A673 (cell line): ENCODE data around the gene ENDOG. TPM values are rescaled to one million over a fixed set of nuclear protein-coding genes. Genes with fewer than 3 reads are reported as not detected.

Experiments used
- BruUV-seq: library from RNA; stranded (reverse); fragments of 400-500 nt; replicated peaks from 2 replicates; lab custom pipeline; 2021; lab: Mats Ljungman, UMichigan
- CTCF ChIA-PET: fragments of 300-600 bp; sonication (Branson Sonifier 250); formaldehyde crosslinking; loops from one replicate; lab custom pipeline; 2022; ENCODE audit warnings: antibody characterized with exemption; lab: Charles Lee
- POLR2A ChIA-PET: fragments of 300-600 bp; sonication (Branson Sonifier 250); formaldehyde crosslinking; loops from one replicate; lab custom pipeline; 2022; ENCODE audit warnings: antibody characterized with exemption; ENCODE audit not compliant: low non-redundant PET; lab: Charles Lee
- DNase-seq: peaks from one replicate; pipeline ENCODE4 v3.0.0-alpha.2; 2015; ENCODE audit warnings: low spot score
- H3K27ac ChIP-seq: fragments of 200-600 bp; sonication (generic); 2 replicates; pipeline ENCODE4 v1.5.1; 2016; ENCODE audit warnings: mixed run types, low read depth, mild to moderate bottlenecking, mixed read lengths, antibody characterized with exemption, low read length; ENCODE audit not compliant: poor library complexity, severe bottlenecking
- H3K27me3 ChIP-seq: fragments of 200-600 bp; sonication (generic); replicated peaks from 2 replicates; pipeline ENCODE4 v1.6.1; 2017; ENCODE audit warnings: mixed run types, low read depth, mild to moderate bottlenecking, mixed read lengths, antibody characterized with exemption, low read length; ENCODE audit not compliant: insufficient read depth, poor library complexity
- H3K36me3 ChIP-seq: fragments of 200-600 bp; sonication (generic); 2 replicates; pipeline ENCODE4 v1.6.1; 2016; ENCODE audit warnings: mixed run types, mild to moderate bottlenecking, mixed read lengths, antibody characterized with exemption, low read length; ENCODE audit not compliant: insufficient read depth, poor library complexity, severe bottlenecking
- H3K4me1 ChIP-seq: fragments of 200-600 bp; sonication (generic); 2 replicates; pipeline ENCODE4 v1.6.1; 2017; ENCODE audit warnings: mixed run types, mild to moderate bottlenecking, mixed read lengths, antibody characterized with exemption, low read length; ENCODE audit not compliant: insufficient read depth, poor library complexity, severe bottlenecking
- H3K4me3 ChIP-seq: fragments of 200-600 bp; sonication (generic); 2 replicates; pipeline ENCODE4 v1.5.1; 2016; ENCODE audit warnings: low read depth, mixed run types, mild to moderate bottlenecking, mixed read lengths, low read length; ENCODE audit not compliant: poor library complexity, severe bottlenecking
- H3K9me3 ChIP-seq: fragments of 200-600 bp; sonication (generic); 2 replicates; pipeline ENCODE4 v1.6.1; 2016; ENCODE audit warnings: mixed run types, low read depth, mild to moderate bottlenecking, mixed read lengths, antibody characterized with exemption, low read length; ENCODE audit not compliant: poor library complexity, severe bottlenecking
- EZH2 ChIP-seq: fragments of 200-600 bp; sonication (generic); IDR thresholded peaks from 2 replicates; pipeline ENCODE4 v1.6.1; 2017; ENCODE audit warnings: borderline replicate concordance, low read depth, mild to moderate bottlenecking, mixed read lengths, antibody characterized with exemption, low read length; ENCODE audit not compliant: poor library complexity, severe bottlenecking
- intact Hi-C: fragments of 100-400 bp; cut with micrococcal nuclease; formaldehyde crosslinking; loops from one replicate; pipeline ENCODE4 v1.10.0; 2022; ENCODE audit not compliant: unreplicated experiment
- total RNA-seq: library from RNA; stranded (reverse); gene quantifications from 2 replicates; pipeline ENCODE4 v1.2.3, GENCODE V29; 2021
- TF ChIP-seq, protein P1 (sequence below): fragments of 300-800, 200-600 bp; sonication (generic); conservative IDR thresholded peaks from 2 replicates; pipeline ENCODE4 v1.5.1; 2017; ENCODE audit warnings: low read depth, mild to moderate bottlenecking, antibody characterized with exemption, low read length, moderate library complexity, mixed read lengths

ENDOG gene
- total RNA-seq, 1 experiment from 2014 or later, result 46.7 TPM

DNA sequence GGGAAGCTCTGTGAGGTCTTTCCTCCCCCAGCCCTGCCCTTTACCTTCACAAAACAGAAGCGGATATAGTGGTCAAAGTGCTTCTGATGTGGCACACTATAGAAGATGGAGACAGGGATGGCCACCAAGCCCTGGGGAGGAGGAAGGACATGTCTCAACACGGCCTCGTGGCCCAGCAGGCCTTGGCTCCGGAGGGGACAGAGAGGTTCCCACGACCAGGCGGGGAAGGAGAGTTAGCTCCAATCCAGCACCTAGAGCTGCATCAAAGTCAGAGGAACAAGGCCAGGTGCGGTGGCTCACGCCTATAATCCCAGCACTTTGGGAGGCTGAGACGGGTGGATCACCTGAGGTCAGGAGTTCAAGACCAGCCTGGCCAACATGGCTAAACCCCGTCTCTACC, 15.4 kb downstream of the ENDOG start:
- Histone ChIP-seq H3K9me3 (no peaks in the 10 kb centered on the region), H3K36me3 (peaks cover 3% of the 10 kb centered on the region), H3K4me3 (no peak overlapping the region), H3K27me3 (no peaks in the 10 kb centered on the region), H3K4me1 (peaks cover 4% of the 10 kb centered on the region), H3K27ac (no peak overlapping the region)
- DNase-seq, result no peak
- POLR2A ChIA-PET, result no interaction called here
- TF ChIP-seq, protein P1, sequence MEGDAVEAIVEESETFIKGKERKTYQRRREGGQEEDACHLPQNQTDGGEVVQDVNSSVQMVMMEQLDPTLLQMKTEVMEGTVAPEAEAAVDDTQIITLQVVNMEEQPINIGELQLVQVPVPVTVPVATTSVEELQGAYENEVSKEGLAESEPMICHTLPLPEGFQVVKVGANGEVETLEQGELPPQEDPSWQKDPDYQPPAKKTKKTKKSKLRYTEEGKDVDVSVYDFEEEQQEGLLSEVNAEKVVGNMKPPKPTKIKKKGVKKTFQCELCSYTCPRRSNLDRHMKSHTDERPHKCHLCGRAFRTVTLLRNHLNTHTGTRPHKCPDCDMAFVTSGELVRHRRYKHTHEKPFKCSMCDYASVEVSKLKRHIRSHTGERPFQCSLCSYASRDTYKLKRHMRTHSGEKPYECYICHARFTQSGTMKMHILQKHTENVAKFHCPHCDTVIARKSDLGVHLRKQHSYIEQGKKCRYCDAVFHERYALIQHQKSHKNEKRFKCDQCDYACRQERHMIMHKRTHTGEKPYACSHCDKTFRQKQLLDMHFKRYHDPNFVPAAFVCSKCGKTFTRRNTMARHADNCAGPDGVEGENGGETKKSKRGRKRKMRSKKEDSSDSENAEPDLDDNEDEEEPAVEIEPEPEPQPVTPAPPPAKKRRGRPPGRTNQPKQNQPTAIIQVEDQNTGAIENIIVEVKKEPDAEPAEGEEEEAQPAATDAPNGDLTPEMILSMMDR, result no peak
- TF ChIP-seq EZH2, result no peak
- CTCF ChIA-PET, result no interaction called here
- intact Hi-C loops, result no loop called here
- BruUV-seq, result no TSS peak

- no peak overlapping the region for H3K4me3 ChIP-seq
- ChIA-PET CTCF (no interaction called here), POLR2A (interaction anchor here (0.6 kb wide), 1 partner anchor 93 kb away, joined by 3 read pairs; no protein-coding TSS in a partner anchor)
- TF ChIP-seq EZH2, result no peak
- TF ChIP-seq, protein P1, result no peak
- no peak overlapping the region for H3K27ac ChIP-seq
- H3K9me3 ChIP-seq, result no peaks in the 10 kb centered on the region
- H3K27me3 ChIP-seq, result no peaks in the 10 kb centered on the region
- intact Hi-C loops, result no loop called here
- peaks cover 3% of the 10 kb centered on the region for H3K36me3 ChIP-seq
- DNase-seq, result no peak
- H3K4me1 ChIP-seq, result no peaks in the 10 kb centered on the region
- no TSS peak for BruUV-seq
Measured at GRCh38 chr9:128835246-128836210, 17.2 kb downstream of the ENDOG start.

DNA sequence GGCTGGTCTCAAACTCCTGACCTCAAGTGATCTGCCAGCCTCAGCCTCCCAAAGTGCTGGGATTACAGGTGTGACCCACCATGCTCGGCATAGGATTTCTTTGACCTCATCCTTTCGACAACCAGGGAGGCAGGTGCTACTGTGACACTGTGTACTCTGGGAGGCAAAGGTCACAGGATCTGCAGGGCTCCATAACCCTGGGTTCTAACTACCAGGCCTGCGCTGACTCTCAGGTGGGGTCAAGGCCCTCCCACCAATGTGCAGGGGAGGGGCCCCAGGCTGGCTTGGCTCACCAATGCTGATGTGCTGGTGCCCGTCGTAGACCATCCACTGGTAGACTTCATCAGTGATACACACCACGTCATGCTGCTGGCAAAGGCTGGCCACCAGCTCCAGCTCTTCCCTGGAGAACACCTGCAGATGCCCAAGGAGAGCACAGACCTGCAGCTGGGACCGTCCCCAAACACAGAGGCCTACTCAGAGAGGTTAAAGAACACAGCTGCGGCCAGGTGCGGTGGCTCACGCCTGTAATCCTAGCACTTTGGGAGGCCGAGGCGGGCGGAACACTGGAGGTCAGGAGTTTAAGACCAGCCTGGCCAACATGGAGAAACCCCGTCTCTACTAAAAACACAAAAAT, 18.3 kb downstream of the ENDOG start:
- peaks cover 3% of the 10 kb centered on the region for H3K36me3 ChIP-seq
- BruUV-seq, result no TSS peak
- CTCF ChIA-PET, result no interaction called here

More for the DNA sequence above, 18.3 kb downstream of the ENDOG start:
- no peak for DNase-seq
- TF ChIP-seq, protein P1, result no peak
- no peak for TF ChIP-seq EZH2
- Histone ChIP-seq H3K9me3 (no peaks in the 10 kb centered on the region), H3K27me3 (no peaks in the 10 kb centered on the region), H3K27ac (no peak overlapping the region), H3K4me3 (no peak overlapping the region), H3K4me1 (no peaks in the 10 kb centered on the region)
- POLR2A ChIA-PET, result interaction anchor here (0.6 kb wide), 1 partner anchor 92 kb away, joined by 3 read pairs; no protein-coding TSS in a partner anchor
- intact Hi-C loops, result no loop called here
